Neural cell (in vitro differentiated cells): ENCODE measurements around the gene ROR2. TPM values are rescaled to one million over a fixed set of nuclear protein-coding genes. Genes with fewer than 3 reads are reported as not detected.

Experiments
- H2AFZ ChIP-seq: fragments of 200-600, 300-800 bp; sonication (generic), shearing (Covaris generic); 2 replicates; pipeline ENCODE4 v1.6.0; 2014; ENCODE audit warnings: low read depth, mild to moderate bottlenecking, antibody characterized with exemption, low read length, moderate library complexity
- H3F3A ChIP-seq: fragments of 200-600 bp; shearing (Covaris generic); 2 replicates; pipeline ENCODE4 v1.6.1; 2016; ENCODE audit warnings: mild to moderate bottlenecking, moderate library complexity, mixed read lengths, antibody characterized with exemption, low read length; ENCODE audit not compliant: insufficient read depth, poor library complexity, severe bottlenecking
- H3K27ac ChIP-seq: fragments of 200-600, 300-800 bp; sonication (generic), shearing (Covaris generic); 2 replicates; pipeline ENCODE4 v1.5.1; 2014; ENCODE audit warnings: mild to moderate bottlenecking, low read length, moderate library complexity
- H3K27me3 ChIP-seq: fragments of 300-800, 200-600 bp; sonication (generic), shearing (Covaris generic); 2 replicates; pipeline ENCODE4 v1.6.0; 2014; ENCODE audit warnings: mild to moderate bottlenecking, low read depth, low read length, moderate library complexity; ENCODE audit not compliant: insufficient read depth
- H3K36me3 ChIP-seq: fragments of 300-800, 200-600 bp; sonication (generic), shearing (Covaris generic); 2 replicates; pipeline ENCODE4 v1.5.1; 2014; ENCODE audit warnings: mild to moderate bottlenecking, antibody characterized with exemption, low read length, moderate library complexity; ENCODE audit not compliant: insufficient read depth
- H3K4me2 ChIP-seq: fragments of 300-800, 200-600 bp; sonication (generic), shearing (Covaris generic); 2 replicates; pipeline ENCODE4 v1.6.0; 2014; ENCODE audit warnings: mild to moderate bottlenecking, low read length
- H3K4me3 ChIP-seq: fragments of 300-800, 200-600 bp; sonication (generic), shearing (Covaris generic); 2 replicates; pipeline ENCODE4 v1.5.1; 2014; ENCODE audit warnings: mild to moderate bottlenecking, low read length, moderate library complexity
- H3K79me2 ChIP-seq: fragments of 200-600 bp; shearing (Covaris generic); replicated peaks from 2 replicates; pipeline ENCODE4 v1.6.0; 2014; ENCODE audit warnings: mild to moderate bottlenecking, low read length, moderate library complexity; ENCODE audit not compliant: insufficient read depth
- H3K9ac ChIP-seq: fragments of 300-800, 200-600 bp; sonication (generic), shearing (Covaris generic); 2 replicates; pipeline ENCODE4 v1.6.1; 2016; ENCODE audit warnings: mild to moderate bottlenecking, low read length, mixed read lengths
- H3K9me2 ChIP-seq: fragments of 200-600 bp; shearing (Covaris generic); 2 replicates; pipeline ENCODE4 v1.6.1; 2016; ENCODE audit warnings: mild to moderate bottlenecking, low read length, mixed read lengths; ENCODE audit not compliant: insufficient read depth
- H3K9me3 ChIP-seq: fragments of 200-600, 300-800 bp; sonication (generic), shearing (Covaris generic); 2 replicates; pipeline ENCODE4 v1.6.1; 2016; ENCODE audit warnings: mild to moderate bottlenecking, mixed run types, low read length, moderate library complexity, mixed read lengths
- H4K20me1 ChIP-seq: fragments of 200-600 bp; shearing (Covaris generic); 2 replicates; pipeline ENCODE4 v1.6.1; 2016; ENCODE audit warnings: mild to moderate bottlenecking, mixed run types; ENCODE audit not compliant: insufficient read depth
- CTCF ChIP-seq: fragments of 450-650 bp; IDR thresholded peaks from 2 replicates; pipeline ENCODE4 v1.5.1; 2014; ENCODE audit warnings: antibody characterized with exemption, mild to moderate bottlenecking, moderate library complexity; ENCODE audit not compliant: poor library complexity, severe bottlenecking
- EP300 ChIP-seq: fragments of 450-650 bp; conservative IDR thresholded peaks from 2 replicates; pipeline ENCODE4 v1.6.1; 2014; ENCODE audit warnings: antibody characterized with exemption, mild to moderate bottlenecking, moderate library complexity; ENCODE audit not compliant: poor library complexity, severe bottlenecking
- EZH2 ChIP-seq: fragments of 200-600, 300-800 bp; shearing (Covaris generic), sonication (generic); IDR thresholded peaks from 2 replicates; pipeline ENCODE4 v1.6.1; 2014; ENCODE audit warnings: antibody characterized with exemption, low read length, borderline replicate concordance, mild to moderate bottlenecking; ENCODE audit not compliant: insufficient read depth, poor library complexity, severe bottlenecking
- MXI1 ChIP-seq: fragments of 450-650 bp; conservative IDR thresholded peaks from 2 replicates; pipeline ENCODE4 v1.6.1; 2014; ENCODE audit warnings: antibody characterized with exemption, mild to moderate bottlenecking; ENCODE audit not compliant: poor library complexity, severe bottlenecking
- POLR2AphosphoS5 ChIP-seq: IDR thresholded peaks from 2 replicates; pipeline ENCODE4 v1.6.1; 2012
- RAD21 ChIP-seq: fragments of 450-650 bp; conservative IDR thresholded peaks from 2 replicates; pipeline ENCODE4 v1.6.1; 2014; ENCODE audit warnings: antibody characterized with exemption, mild to moderate bottlenecking, moderate library complexity
- REST ChIP-seq: IDR thresholded peaks from 2 replicates; pipeline ENCODE4 v1.6.1; 2012; ENCODE audit warnings: borderline replicate concordance
- SMC3 ChIP-seq: fragments of 450-650 bp; conservative IDR thresholded peaks from 2 replicates; pipeline ENCODE4 v1.6.1; 2014; ENCODE audit warnings: antibody characterized with exemption, mild to moderate bottlenecking, moderate library complexity; ENCODE audit not compliant: poor library complexity
- TAF1 ChIP-seq: IDR thresholded peaks from 2 replicates; pipeline ENCODE4 v1.6.1; 2012; ENCODE audit warnings: low read depth
- polyA plus RNA-seq: library from polyadenylated mRNA; depleted of rRNA; stranded (reverse); fragments of >200 nt; gene quantifications from 2 replicates; pipeline ENCODE4 v1.2.3, GENCODE V29; 2014

Gene ROR2
- polyA plus RNA-seq, 1 donor from 2014 or later, result 0.33 TPM

GRCh38 chr9:91849694-91850093 is 100.3 kb downstream of the ROR2 start:
- Histone ChIP-seq H2AFZ (no peak overlapping the region), H3K4me3 (no peak overlapping the region)

GRCh38 chr9:91848146-91848545 is 101.9 kb downstream of the ROR2 start:
- Histone ChIP-seq H2AFZ (no peak overlapping the region), H3K4me3 (no peak overlapping the region), H4K20me1 (no peaks in the 10 kb centered on the region), H3K79me2 (no peaks in the 10 kb centered on the region), H3K9me3 (no peaks in the 10 kb centered on the region), H3K4me2 (no peak overlapping the region), H3F3A (no peaks in the 10 kb centered on the region), H3K27ac (no peak overlapping the region), H3K36me3 (no peaks in the 10 kb centered on the region), H3K9ac (no peak overlapping the region), H3K27me3 (no peaks in the 10 kb centered on the region), H3K9me2 (no peaks in the 10 kb centered on the region)
- TF ChIP-seq CTCF (no peak), RAD21 (no peak), REST (no peak), EP300 (no peak), TAF1 (no peak), EZH2 (no peak)

More at GRCh38 chr9:91849694-91850093, 100.3 kb downstream of the ROR2 start:
- Histone ChIP-seq H3F3A (no peaks in the 10 kb centered on the region), H3K27ac (no peak overlapping the region), H4K20me1 (no peaks in the 10 kb centered on the region), H3K27me3 (no peaks in the 10 kb centered on the region), H3K36me3 (no peaks in the 10 kb centered on the region), H3K9ac (no peak overlapping the region), H3K4me2 (no peak overlapping the region), H3K79me2 (no peaks in the 10 kb centered on the region), H3K9me2 (no peaks in the 10 kb centered on the region), H3K9me3 (no peaks in the 10 kb centered on the region)
- TF ChIP-seq TAF1 (no peak), CTCF (no peak), RAD21 (no peak), POLR2AphosphoS5 (no peak), EZH2 (no peak), MXI1 (no peak), EP300 (no peak), REST (no peak), SMC3 (no peak)
